WI38 (cell line): Measurements from ENCODE around the gene RAC3.

ENCODE experiments used
- H3K4me3 ChIP-seq: 2 replicates; pipeline ENCODE4 v1.5.1; 2011; ENCODE audit warnings: low read depth, mild to moderate bottlenecking, control low read depth, low read length
- CTCF ChIP-seq: IDR thresholded peaks from 2 replicates; pipeline ENCODE4 v1.5.1; 2012; ENCODE audit warnings: low read depth, mild to moderate bottlenecking, control low read depth, low read length

RAC3 gene

GRCh38 chr17:82077617-82078358 lies 46.3 kb downstream of the RAC3 start:
- TF ChIP-seq CTCF = no peak
- no peak overlapping the region for H3K4me3 ChIP-seq

- no peak for TF ChIP-seq CTCF
- no peak overlapping the region for H3K4me3 ChIP-seq
Observed at GRCh38 chr17:82078433-82078832, 47.0 kb downstream of the RAC3 start.

GRCh38 chr17:82079001-82079677 lies 47.7 kb downstream of the RAC3 start:
- H3K4me3 ChIP-seq = no peak overlapping the region
- TF ChIP-seq CTCF = no peak

GRCh38 chr17:82080048-82080788 lies 48.7 kb downstream of the RAC3 start:
- no peak overlapping the region for H3K4me3 ChIP-seq
- TF ChIP-seq CTCF = no peak

- no peak for TF ChIP-seq CTCF
- no peak overlapping the region for H3K4me3 ChIP-seq
Observed at GRCh38 chr17:82080789-82081464, 49.4 kb downstream of the RAC3 start.

GRCh38 chr17:82081546-82081945 lies 50.1 kb downstream of the RAC3 start:
- H3K4me3 ChIP-seq = no peak overlapping the region
- no peak for TF ChIP-seq CTCF

- no peak for TF ChIP-seq CTCF
Observed at GRCh38 chr17:82081966-82082365, 50.5 kb downstream of the RAC3 start.

More at GRCh38 chr17:82081966-82082365, 50.5 kb downstream of the RAC3 start:
- H3K4me3 ChIP-seq = no peak overlapping the region
